NCI-H146 (cell line): Measurements from ENCODE around the gene ZBTB21.
"Not testable (repeated sequence)": the region's sequence is repeated elsewhere in the genome, so short reads cannot be mapped to it uniquely, and the experiment has no call there.

Source experiments
- DNase-seq: peaks from one replicate; lab custom pipeline; 2025; lab: John Stamatoyannopoulos, UW

ZBTB21 gene

DNA sequence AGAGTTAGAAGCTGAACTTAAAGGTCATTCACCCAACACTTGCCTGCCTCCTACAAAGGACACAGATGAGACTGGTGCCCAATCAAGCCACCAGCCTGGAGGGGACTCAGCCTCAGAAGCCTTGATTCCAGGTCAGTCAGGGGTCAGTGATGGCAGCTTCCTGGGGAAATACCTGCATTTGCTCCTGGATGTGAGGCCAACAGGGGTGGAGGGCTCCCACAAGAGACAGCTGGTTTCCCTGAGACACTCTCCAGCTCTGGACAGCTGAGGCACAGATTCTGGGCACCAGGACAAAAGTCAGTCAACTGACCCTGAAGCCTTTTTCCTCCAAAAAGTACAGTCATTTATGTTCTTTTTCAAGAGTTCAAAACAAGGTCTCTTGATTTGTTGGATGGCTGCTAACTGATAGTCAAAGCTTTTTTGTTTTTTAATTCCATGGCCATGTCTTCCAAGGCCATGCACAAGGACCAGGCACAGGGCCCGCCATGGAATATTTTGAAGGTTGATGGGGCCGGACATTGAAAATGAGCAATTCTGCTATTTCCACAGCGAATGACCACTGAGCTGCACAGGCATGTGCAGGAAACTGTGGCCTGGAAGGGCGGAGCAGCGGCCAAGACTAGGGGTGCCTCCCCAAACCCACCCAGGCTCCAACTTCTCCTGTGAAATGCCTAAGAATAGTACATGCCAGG lies 58.1 kb downstream of the ZBTB21 start:
- no peak for DNase-seq

DNA sequence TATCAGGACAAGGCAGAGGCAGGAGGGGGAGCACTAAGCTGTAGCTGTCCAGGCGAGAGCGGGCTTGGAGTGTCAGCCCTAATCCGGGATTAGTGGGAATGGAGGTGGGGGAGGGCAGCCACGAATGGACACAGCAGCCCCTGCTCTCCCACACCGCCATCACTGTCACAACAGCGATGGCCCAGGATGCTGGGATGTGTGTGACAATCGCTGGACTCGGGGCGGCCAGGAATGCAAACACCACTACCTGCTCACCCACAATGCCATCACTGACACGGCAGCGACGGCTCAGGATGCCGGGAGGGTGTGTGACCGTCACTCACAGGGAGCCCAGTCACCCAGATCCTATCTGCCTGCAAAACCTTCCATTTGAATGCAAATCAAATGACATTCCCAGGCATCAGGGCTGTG lies 59.2 kb downstream of the ZBTB21 start:
- no peak for DNase-seq

DNA sequence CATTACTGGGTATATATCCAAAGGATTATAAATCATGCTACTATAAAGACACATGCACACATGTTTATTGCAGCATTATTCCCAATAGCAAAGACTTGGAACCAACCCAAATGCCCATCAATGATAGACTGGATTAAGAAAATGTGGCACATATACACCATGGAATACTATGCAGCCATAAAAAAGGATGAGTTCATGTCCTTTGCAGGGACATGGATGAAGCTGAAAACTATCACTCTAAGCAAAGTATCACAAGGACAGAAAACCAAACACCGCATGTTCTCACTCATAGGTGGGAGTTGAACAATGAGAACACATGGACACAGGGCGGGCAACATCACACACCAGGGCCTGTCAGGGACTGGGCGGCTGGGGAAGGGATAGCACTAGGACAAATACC lies 60.5 kb downstream of the ZBTB21 start:
- DNase-seq = not testable (repeated sequence)

DNA sequence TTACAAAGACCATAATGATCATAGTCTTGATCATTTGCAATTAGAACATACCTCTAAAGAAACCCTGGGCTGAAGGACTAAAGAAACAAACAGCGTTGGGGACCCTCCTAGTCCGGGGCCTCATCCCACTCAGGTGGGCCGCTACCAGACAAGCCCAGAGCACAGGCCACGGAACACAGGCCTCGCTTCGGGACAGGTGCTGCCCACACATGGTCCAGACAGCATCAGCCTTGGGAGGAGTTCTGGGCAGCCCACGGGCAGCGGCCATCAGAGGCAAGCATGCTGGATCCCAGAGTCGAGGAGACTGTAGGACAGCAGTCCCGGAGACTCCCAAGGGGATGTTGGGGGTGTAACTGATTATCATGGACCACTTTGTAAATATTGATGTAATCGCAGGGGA lies 61.3 kb downstream of the ZBTB21 start:
- DNase-seq = no peak

DNA sequence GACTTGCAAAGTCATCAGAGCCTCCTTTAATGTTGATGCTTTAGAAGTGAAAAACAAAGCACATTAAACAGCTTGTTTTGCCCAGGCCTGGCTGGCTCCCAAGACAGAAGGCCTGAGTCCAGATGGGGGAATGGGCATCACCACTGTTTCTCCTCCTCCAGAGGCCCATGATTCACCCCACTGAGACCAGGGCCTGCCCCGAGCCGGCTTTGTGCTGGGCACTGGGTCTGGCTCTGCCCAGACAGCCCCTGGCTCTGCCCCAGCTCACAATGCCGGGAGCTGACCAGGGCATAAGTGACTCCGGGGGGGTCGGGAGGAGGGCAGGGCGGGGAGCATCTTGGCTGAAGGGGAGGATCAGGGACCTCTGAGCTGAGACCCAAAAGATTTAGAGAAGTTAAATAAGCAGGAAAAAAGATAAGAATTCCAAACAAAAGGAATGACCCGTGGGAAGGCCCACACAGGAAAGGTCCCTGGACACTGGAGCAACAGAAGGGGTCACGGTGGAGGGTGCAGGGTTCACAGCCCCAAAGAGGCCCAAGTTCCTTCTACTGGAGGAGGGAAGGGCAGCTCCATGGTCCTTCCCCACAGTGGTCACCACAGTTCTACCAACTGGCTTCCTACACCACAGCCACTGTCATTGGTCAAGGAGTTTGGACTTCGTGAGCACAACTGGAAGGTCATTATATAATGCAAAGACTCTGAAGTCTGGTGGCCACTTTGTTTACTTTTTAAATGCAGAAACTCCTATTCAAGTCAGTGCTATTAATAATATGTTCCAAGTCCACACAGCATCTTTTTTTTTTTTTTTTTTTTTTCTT lies 61.9 kb downstream of the ZBTB21 start:
- DNase-seq = no peak

DNA sequence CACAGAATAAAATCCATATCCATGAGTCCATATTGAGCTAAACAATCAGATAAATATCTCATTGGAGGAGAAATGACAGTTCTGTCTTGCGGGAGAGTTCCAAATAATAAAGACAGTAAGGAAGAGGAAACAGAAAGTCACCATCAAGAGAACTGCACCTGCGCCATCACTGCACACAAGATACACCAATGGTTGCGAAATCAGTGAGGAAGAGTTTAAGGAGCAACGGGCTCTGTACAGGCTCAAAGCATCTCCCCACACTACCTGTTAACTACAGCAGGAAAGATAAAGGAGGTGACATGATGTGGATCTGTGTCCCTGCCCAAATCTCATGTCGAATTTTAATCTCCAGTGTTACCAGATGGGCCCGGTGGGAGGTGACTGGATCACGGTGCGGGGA lies 64.2 kb downstream of the ZBTB21 start:
- DNase-seq = no peak

DNA sequence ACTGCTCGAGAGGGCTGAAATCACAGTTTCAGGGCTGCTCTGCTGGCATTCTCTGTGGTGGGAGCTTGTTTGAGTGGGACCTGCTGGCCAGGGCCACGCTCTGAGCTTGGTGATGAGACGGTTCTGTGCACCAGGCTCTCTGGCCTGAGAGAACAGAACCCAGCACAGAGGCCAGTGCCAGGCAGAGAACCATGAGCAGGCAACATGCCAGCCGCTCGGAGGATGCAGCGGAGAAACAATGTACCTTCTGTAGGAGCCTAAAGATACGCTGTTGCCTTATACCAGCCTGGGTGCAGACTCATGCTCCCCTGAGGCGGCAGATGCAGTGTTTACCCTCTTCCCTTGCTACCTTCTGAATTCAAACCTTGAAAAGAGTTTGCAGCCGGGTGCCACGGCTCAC lies 66.3 kb downstream of the ZBTB21 start:
- no peak for DNase-seq

DNA sequence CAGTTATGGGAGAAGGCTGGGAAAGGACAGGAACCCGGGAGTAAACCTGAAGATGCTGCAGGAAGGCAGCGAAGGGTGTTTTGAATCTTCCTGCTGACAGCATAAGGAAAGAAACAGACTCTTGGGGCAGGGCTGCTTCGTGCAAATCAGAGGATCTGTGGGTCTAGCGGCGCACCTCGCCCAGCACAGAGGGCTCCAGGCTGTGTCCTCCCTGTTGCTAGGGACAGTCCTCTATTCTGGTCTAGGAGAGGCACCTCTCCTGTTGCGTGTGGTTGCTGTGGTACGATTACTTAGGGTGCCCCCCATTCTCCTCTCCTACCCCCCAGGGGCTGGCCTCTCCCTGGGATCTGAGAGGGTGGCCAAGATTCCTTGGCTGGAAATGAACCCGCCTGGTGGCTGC lies 67.7 kb downstream of the ZBTB21 start:
- no peak for DNase-seq

DNA sequence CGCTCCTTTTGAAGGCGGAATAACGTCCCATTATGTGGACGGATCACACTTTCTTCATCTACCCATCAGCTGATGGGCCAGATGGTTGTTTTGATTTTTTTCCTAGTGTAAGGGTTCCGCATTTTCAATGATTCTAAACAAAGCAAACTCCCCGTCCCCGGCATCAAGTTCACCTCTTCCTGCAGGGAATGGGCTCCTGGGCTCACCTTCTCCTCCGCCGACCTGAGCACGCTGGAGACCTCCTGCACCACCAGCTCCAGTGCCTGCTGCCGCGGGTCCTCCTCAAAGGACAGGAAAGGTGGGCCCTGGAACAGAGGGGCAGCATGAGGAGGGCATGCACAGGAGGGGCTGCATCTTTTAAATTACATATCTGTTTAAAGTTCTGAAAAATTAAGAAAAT lies 68.2 kb downstream of the ZBTB21 start:
- no peak for DNase-seq

DNA sequence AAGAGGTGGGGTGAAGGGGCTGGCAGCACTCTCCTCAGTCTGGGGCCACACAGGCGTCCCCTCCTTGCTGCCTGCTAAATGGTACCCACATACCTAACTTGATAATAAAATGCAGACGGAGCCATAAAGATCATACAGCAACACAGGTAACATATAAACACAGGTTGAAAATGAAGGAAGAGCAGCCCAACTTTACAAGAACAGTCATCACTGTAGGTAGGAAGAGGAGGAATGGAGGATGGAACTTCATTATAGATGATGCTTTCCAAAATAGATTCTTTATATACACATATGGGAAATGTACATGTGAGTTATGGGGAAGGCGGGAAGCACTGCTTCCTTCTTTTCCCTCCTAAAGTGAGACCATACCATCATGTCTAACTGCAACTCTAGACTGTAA lies 69.7 kb downstream of the ZBTB21 start:
- DNase-seq = no peak

DNA sequence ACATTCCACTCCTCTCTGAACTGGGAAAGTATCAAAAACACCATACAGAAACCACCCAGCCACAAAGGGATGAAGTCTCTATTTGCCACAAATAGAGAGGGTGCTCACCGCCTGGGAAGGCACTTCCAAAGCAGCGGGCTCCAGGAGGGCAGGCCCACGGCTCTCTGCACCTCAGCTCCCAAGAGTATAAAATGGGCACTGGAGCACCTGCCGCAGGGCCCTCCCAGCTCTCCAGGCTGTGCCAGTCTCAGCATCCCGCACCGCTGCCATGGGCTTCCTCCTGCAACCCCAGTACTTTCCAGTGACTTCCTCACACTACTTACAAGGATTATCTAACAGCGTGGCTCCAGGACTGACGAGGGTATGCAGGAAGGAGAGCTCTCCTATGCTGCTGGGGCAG lies 70.8 kb downstream of the ZBTB21 start:
- DNase-seq = no peak
